Esophagus muscularis mucosa (tissue), 3 donors: ENCODE data around the gene AMFR.

Experiments used
- POLR2A ChIP-seq: fragments of 450-650 bp; IDR thresholded peaks from one replicate; pipeline ENCODE4 v1.6.1; 2017; ENCODE audit warnings: antibody characterized with exemption, moderate library complexity, mild to moderate bottlenecking, low read depth
- POLR2AphosphoS5 ChIP-seq, 2 donors: sonication (generic); formaldehyde crosslinking; IDR thresholded peaks; one replicate each; pipeline ENCODE4 v1.6.1; 2017; ENCODE audit warnings: antibody characterized with exemption in 2 of 2
- TF ChIP-seq, protein P1 (sequence below), 3 experiments: fragments of 200-600 bp in 2 of 3; fragments of 450-650 bp in 1 of 3; sonication (generic) in 2 of 3; IDR thresholded peaks; one replicate each; pipeline ENCODE4 v1.5.1; 2017 to 2019; ENCODE audit warnings: antibody characterized with exemption in 3 of 3, mild to moderate bottlenecking in 2 of 3, moderate library complexity in 1 of 3

GRCh38 chr16:56450986-56451752 is 25.8 kb upstream of the AMFR start, which contains the start of the genes NUDT21 and OGFOD1:
- TF ChIP-seq, protein P1, sequence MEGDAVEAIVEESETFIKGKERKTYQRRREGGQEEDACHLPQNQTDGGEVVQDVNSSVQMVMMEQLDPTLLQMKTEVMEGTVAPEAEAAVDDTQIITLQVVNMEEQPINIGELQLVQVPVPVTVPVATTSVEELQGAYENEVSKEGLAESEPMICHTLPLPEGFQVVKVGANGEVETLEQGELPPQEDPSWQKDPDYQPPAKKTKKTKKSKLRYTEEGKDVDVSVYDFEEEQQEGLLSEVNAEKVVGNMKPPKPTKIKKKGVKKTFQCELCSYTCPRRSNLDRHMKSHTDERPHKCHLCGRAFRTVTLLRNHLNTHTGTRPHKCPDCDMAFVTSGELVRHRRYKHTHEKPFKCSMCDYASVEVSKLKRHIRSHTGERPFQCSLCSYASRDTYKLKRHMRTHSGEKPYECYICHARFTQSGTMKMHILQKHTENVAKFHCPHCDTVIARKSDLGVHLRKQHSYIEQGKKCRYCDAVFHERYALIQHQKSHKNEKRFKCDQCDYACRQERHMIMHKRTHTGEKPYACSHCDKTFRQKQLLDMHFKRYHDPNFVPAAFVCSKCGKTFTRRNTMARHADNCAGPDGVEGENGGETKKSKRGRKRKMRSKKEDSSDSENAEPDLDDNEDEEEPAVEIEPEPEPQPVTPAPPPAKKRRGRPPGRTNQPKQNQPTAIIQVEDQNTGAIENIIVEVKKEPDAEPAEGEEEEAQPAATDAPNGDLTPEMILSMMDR (IDR thresholded peaks at IDR 0.05): no peak
- no peak for TF ChIP-seq POLR2A
- peak; percentile 86 to 88 for TF ChIP-seq POLR2AphosphoS5 (IDR thresholded peaks at IDR 0.05)
